IPS DF 6.9 (cell line): ENCODE data around the gene ATG16L2.

Source experiments
- DNase-seq: peaks from one replicate; pipeline ENCODE4 v3.0.0-alpha.2; 2013; ENCODE audit warnings: low read depth, low spot score
- H3K27ac ChIP-seq: one replicate; pipeline ENCODE4 v1.5.1; 2013; ENCODE audit warnings: low read length, control low read depth
- H3K27me3 ChIP-seq: 2 replicates; pipeline ENCODE4 v1.6.1; 2013; ENCODE audit warnings: mild to moderate bottlenecking, low read length; ENCODE audit not compliant: control insufficient read depth, insufficient read depth
- H3K36me3 ChIP-seq: 2 replicates; pipeline ENCODE4 v1.6.1; 2013; ENCODE audit warnings: low read length; ENCODE audit not compliant: control insufficient read depth, insufficient read depth
- H3K4me1 ChIP-seq: 2 replicates; pipeline ENCODE4 v1.6.1; 2013; ENCODE audit warnings: low read length; ENCODE audit not compliant: control insufficient read depth, insufficient read depth
- H3K4me3 ChIP-seq: 2 replicates; pipeline ENCODE4 v1.5.1; 2013; ENCODE audit warnings: mild to moderate bottlenecking, low read length
- H3K9me3 ChIP-seq: 2 replicates; pipeline ENCODE4 v1.6.1; 2013; ENCODE audit warnings: low read length, inconsistent platforms; ENCODE audit not compliant: control insufficient read depth, insufficient read depth
- WGBS: extraction: QIAGEN DNeasy Blood & Tissue Kit; methylation state at CpG from one replicate; pipeline ENCODE4 v1.1.7; 2013; ENCODE audit warnings: mixed read lengths, missing lambda C conversion rate; ENCODE audit not compliant: insufficient read length, insufficient coverage; 5-methylcytosine and 5-hydroxymethylcytosine counted together

The ATG16L2 gene

GRCh38 chr11:72817966-72818365 lies 3.8 kb downstream of the ATG16L2 start:
- no peaks in the 10 kb centered on the region for H3K27me3 ChIP-seq
- no CpG with 5 or more reads among the region's 4 CpGs for WGBS
- H3K4me1 ChIP-seq, result peaks cover 4% of the 10 kb centered on the region; the same call in 1 of the 2 replicates
- no peaks in the 10 kb centered on the region for H3K9me3 ChIP-seq
- no peak overlapping the region for H3K27ac ChIP-seq
- H3K4me3 ChIP-seq, result no peak overlapping the region
- DNase-seq, result no peak
- H3K36me3 ChIP-seq, result no peaks in the 10 kb centered on the region

DNA sequence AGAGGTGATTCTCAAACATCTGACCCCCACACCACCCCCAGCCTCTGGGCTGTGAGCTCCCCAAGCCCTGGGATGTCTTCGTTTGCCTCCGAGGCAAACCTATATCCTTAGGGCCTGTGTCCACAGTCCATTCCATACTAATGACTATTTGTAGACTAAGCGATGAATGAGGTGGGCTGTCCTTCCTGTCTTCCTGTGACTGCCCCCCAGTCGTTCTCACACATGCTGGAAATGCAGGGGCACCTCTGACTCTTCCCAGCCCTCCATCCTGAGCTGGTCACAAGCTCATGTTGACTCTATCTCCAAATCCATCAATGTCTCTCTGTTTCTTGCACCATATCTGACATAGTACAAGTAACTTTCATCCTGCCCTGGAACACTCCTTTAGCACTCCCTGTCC lies 4.8 kb downstream of the ATG16L2 start:
- Histone ChIP-seq H3K4me3 (no peak overlapping the region), H3K9me3 (no peaks in the 10 kb centered on the region), H3K4me1 (peaks cover 2% of the 10 kb centered on the region; the same call in 1 of the 2 replicates), H3K27me3 (no peaks in the 10 kb centered on the region), H3K36me3 (no peaks in the 10 kb centered on the region), H3K27ac (no peak overlapping the region)
- DNase-seq, result no peak
- no CpG with 5 or more reads among the region's 4 CpGs for WGBS

- no peak for DNase-seq
- Histone ChIP-seq H3K36me3 (no peaks in the 10 kb centered on the region), H3K4me1 (peaks cover 2% of the 10 kb centered on the region; the same call in 1 of the 2 replicates), H3K27me3 (no peaks in the 10 kb centered on the region), H3K27ac (no peak overlapping the region), H3K4me3 (no peak overlapping the region), H3K9me3 (no peaks in the 10 kb centered on the region)
- WGBS, result no CpG with 5 or more reads among the region's 15 CpGs
These were observed 6.4 kb downstream of the ATG16L2 start for GRCh38 chr11:72820439-72821139.

GRCh38 chr11:72821221-72821919 lies 7.2 kb downstream of the ATG16L2 start:
- DNase-seq, result no peak
- H3K4me3 ChIP-seq, result peak overlapping the region; percentile 47; the same call in 1 of the 2 replicates
- no peaks in the 10 kb centered on the region for H3K27me3 ChIP-seq
- no peak overlapping the region for H3K27ac ChIP-seq
- no CpG with 5 or more reads among the region's 50 CpGs for WGBS
- H3K36me3 ChIP-seq, result no peaks in the 10 kb centered on the region
- no peaks in the 10 kb centered on the region for H3K9me3 ChIP-seq
- H3K4me1 ChIP-seq, result peaks cover 2% of the 10 kb centered on the region; the same call in 1 of the 2 replicates

DNA sequence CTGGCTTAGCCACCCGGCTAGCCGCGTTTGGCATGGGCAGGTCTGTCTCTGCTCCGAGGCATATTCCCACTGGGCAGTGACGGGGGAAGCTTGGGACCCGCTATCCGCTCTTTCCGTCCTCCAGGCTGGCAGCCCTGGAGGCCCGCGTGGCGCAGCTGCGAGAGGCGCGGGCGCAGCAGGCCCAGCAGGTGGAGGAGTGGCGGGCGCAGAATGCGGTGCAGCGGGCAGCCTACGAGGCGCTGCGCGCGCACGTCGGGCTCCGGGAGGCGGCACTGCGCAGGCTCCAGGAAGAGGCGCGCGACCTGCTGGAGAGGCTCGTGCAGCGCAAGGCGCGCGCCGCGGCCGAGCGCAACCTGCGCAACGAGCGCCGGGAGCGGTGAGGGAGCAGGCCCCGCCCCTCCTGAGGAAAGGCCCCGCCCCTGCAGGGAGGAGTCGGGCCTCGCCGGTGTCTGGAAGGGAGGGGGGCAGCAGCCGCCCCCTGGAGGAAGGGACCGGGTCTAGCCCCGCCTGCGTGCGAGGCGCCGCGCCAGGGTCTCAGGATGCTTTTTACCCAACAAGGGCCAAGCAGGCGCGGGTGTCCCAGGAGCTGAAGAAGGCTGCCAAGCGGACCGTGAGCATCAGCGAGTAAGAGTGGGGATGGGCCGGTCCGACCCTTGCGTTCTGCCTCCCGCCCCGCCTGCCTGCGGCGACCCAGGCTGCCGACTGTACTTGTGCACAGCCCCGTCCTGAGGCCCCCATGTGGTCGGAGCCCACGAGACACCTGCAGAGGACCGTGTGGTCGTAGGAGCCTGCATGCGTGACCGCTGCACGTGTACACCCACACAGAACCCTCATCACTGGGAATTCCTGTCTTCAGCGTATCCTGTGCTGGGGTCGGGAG lies 7.9 kb downstream of the ATG16L2 start:
- peak; percentile 88 for DNase-seq
- WGBS, result no CpG with 5 or more reads among the region's 82 CpGs
- no peak overlapping the region for H3K27ac ChIP-seq
- H3K4me1 ChIP-seq, result peaks cover 2% of the 10 kb centered on the region; the same call in 1 of the 2 replicates
- peak overlapping the region; percentile 47; the same call in 1 of the 2 replicates for H3K4me3 ChIP-seq
- H3K27me3 ChIP-seq, result no peaks in the 10 kb centered on the region
- no peaks in the 10 kb centered on the region for H3K9me3 ChIP-seq
- H3K36me3 ChIP-seq, result no peaks in the 10 kb centered on the region

DNA sequence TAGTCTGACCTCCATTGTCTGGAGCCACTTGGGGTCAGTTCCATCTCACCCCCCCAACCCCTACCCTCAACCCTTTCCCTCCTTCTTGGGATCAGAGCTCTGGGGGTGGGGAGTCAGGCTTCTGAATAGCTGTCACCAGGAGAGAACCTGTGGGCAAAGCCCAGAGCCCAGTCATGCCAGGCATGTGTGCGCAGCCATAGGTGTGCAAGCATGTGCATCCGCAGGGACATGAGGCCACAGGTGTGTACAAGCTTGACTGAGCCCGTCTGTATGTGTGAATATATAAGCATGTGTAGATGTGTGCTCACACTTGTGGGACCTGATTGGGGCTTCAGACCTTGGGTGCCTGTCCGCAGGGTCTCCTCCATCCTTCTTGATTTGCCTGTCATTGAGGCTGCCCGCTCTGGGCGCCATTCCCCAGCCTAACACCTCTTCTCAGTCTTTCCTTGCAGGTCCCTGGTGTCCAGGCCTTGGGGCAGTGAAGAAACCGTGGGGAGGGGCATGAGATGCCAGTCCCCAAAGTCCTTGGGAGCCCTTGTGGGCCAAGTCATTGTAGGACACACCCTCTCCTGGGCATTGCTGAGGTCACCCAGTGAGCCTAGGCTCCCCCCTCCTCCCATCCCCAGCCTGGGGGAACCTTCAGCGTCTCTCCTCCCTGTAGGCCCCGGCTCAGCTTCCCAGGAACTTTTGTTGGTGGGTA lies 9.0 kb downstream of the ATG16L2 start:
- H3K27ac ChIP-seq, result no peak overlapping the region
- no peak for DNase-seq
- no peaks in the 10 kb centered on the region for H3K27me3 ChIP-seq
- H3K36me3 ChIP-seq, result no peaks in the 10 kb centered on the region
- H3K9me3 ChIP-seq, result no peaks in the 10 kb centered on the region
- H3K4me1 ChIP-seq, result peaks cover 2% of the 10 kb centered on the region; the same call in 1 of the 2 replicates
- no CpG with 5 or more reads among the region's 9 CpGs for WGBS
- no peak overlapping the region for H3K4me3 ChIP-seq

DNA sequence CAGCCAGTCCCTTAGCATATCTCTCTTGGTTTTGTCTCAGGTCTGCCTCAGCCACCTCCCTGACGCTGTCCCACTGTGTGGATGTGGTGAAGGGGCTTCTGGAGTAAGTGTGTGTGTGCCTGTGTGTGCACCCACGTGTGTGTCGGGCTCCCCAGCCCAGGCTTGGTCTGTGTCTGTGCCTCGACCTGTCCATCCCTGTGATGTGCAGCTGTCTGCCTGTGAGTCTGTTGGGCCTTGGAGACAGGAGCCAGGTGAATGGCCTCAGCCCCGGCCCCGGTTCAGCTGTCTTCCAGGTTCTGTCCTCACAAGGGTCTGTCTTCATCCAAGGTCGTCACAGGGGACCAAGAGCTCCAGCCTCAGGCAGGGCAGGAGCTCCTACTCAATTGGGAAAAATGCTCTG lies 9.8 kb downstream of the ATG16L2 start:
- Histone ChIP-seq H3K27me3 (no peaks in the 10 kb centered on the region), H3K27ac (no peak overlapping the region), H3K9me3 (no peaks in the 10 kb centered on the region), H3K4me3 (no peak overlapping the region), H3K36me3 (no peaks in the 10 kb centered on the region), H3K4me1 (peaks cover 2% of the 10 kb centered on the region; the same call in 1 of the 2 replicates)
- WGBS, result no CpG with 5 or more reads among the region's 7 CpGs
- DNase-seq, result no peak

- WGBS, result no CpG with 5 or more reads among the region's 15 CpGs
- Histone ChIP-seq H3K4me3 (no peak overlapping the region), H3K9me3 (no peaks in the 10 kb centered on the region)
These were observed 10.7 kb downstream of the ATG16L2 start for GRCh38 chr11:72824811-72825505.

DNA sequence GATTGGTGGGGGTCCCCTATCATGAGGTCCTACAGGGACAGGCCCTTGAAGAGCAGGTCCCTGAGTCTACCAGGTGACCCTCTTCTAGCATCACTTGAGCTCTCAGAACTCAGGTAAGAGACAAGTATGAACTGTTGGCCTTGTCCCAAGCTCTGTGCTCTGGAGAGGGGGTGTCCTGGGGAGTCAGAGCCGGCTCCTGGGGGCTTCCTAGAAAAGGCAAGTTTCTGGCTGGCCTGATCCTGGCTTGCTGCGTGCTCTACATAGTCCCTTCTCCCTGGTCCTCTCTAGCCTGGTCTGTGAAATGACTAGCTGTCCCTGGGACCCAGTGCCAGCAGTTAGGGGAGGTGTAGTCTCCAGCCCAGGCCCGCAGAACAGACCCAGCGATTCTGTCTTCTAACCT lies 11.4 kb downstream of the ATG16L2 start:
- Histone ChIP-seq H3K27ac (no peak overlapping the region), H3K27me3 (no peaks in the 10 kb centered on the region), H3K4me1 (peaks cover 2% of the 10 kb centered on the region), H3K36me3 (no peaks in the 10 kb centered on the region), H3K4me3 (no peak overlapping the region), H3K9me3 (no peaks in the 10 kb centered on the region)
- no CpG with 5 or more reads among the region's 4 CpGs for WGBS
- DNase-seq, result no peak

More at GRCh38 chr11:72824811-72825505, 10.7 kb downstream of the ATG16L2 start:
- H3K4me1 ChIP-seq, result peaks cover 2% of the 10 kb centered on the region
- H3K27ac ChIP-seq, result no peak overlapping the region
- H3K27me3 ChIP-seq, result no peaks in the 10 kb centered on the region
- no peak for DNase-seq
- no peaks in the 10 kb centered on the region for H3K36me3 ChIP-seq
